Transverse colon (tissue), 4 donors: ENCODE results near the gene HSH2D.

Source experiments
- EP300 ChIP-seq: sonication (generic); formaldehyde crosslinking; IDR thresholded peaks from one replicate; pipeline ENCODE4 v1.6.1; 2017; ENCODE audit warnings: antibody characterized with exemption, low read depth
- POLR2A ChIP-seq: fragments of 450-650 bp; IDR thresholded peaks from one replicate; pipeline ENCODE4 v1.6.1; 2016; ENCODE audit warnings: antibody characterized with exemption, mild to moderate bottlenecking, moderate library complexity
- POLR2AphosphoS5 ChIP-seq, 3 donors: sonication (generic); formaldehyde crosslinking; IDR thresholded peaks; one replicate each; pipeline ENCODE4 v1.6.1; 2016; ENCODE audit warnings: antibody characterized with exemption in 3 of 3
- TF ChIP-seq, protein P1 (sequence below), 5 experiments: fragments of 200-600 bp in 3 of 5; fragments of 450-650 bp in 2 of 5; sonication (generic) in 3 of 5; IDR thresholded peaks; 1 replicate in 2 of 5; 2 replicates in 3 of 5; pipeline ENCODE4 v1.5.1; 2016 to 2017; ENCODE audit warnings: antibody characterized with exemption in 5 of 5, inconsistent platforms in 3 of 5, mild to moderate bottlenecking in 2 of 5, moderate library complexity in 1 of 5

- TF ChIP-seq, protein P1, sequence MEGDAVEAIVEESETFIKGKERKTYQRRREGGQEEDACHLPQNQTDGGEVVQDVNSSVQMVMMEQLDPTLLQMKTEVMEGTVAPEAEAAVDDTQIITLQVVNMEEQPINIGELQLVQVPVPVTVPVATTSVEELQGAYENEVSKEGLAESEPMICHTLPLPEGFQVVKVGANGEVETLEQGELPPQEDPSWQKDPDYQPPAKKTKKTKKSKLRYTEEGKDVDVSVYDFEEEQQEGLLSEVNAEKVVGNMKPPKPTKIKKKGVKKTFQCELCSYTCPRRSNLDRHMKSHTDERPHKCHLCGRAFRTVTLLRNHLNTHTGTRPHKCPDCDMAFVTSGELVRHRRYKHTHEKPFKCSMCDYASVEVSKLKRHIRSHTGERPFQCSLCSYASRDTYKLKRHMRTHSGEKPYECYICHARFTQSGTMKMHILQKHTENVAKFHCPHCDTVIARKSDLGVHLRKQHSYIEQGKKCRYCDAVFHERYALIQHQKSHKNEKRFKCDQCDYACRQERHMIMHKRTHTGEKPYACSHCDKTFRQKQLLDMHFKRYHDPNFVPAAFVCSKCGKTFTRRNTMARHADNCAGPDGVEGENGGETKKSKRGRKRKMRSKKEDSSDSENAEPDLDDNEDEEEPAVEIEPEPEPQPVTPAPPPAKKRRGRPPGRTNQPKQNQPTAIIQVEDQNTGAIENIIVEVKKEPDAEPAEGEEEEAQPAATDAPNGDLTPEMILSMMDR (IDR thresholded peaks at IDR 0.05): no peak
- no peak for TF ChIP-seq POLR2AphosphoS5 (IDR thresholded peaks at IDR 0.05)
- TF ChIP-seq POLR2A: no peak
- no peak for TF ChIP-seq EP300
Measured at GRCh38 chr19:16094360-16095070, 49.0 kb upstream of the HSH2D start.
